ENCODE results near the gene BAAT. TPM values are rescaled to one million over a fixed set of nuclear protein-coding genes. Genes with fewer than 3 reads are reported as not detected.

Gene BAAT
- total and polyA plus RNA-seq, 2 of the 13 experiments (the other 11 are each of a cell fraction or from before 2014, with no cell fraction given) = 0.71 to 7.9 TPM

- 0 out of 2 replicates have a peak, but pooled peaks have one; percentile 24 for TF ChIP-seq SP140L (CRISPR knock-in tag; IDR thresholded peaks at IDR 0.05; ENCODE audit: borderline replicate concordance)
- 0 out of 2 replicates have a peak, but pooled peaks have one; percentile 3 for TF ChIP-seq ZNF652 (CRISPR knock-in tag; IDR thresholded peaks at IDR 0.05; ENCODE audit: borderline replicate concordance, low read depth)
- TF ChIP-seq ZFY (CRISPR knock-in tag; IDR thresholded peaks at IDR 0.05) = peak; percentile 21; the same call in 1 of the 2 replicates
- TF ChIP-seq NCOA2 (CRISPR knock-in tag; IDR thresholded peaks at IDR 0.05) = peak; percentile 76
- TF ChIP-seq, protein P1, sequence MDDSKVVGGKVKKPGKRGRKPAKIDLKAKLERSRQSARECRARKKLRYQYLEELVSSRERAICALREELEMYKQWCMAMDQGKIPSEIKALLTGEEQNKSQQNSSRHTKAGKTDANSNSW (CRISPR knock-in tag; IDR thresholded peaks at IDR 0.05; ENCODE audit: borderline replicate concordance) = no peak
- no peak for TF ChIP-seq ZBTB10 (CRISPR knock-in tag; IDR thresholded peaks at IDR 0.05; ENCODE audit: borderline replicate concordance)
- TF ChIP-seq NFIC (IDR thresholded peaks at IDR 0.05; ENCODE audit: low read length) = peak; percentile 91; the same call in 1 of the 2 replicates
- TF ChIP-seq TCF7 (IDR thresholded peaks at IDR 0.05; ENCODE audit: low read depth) = peak; percentile 85
- TF ChIP-seq KDM6A (CRISPR knock-in tag; IDR thresholded peaks at IDR 0.05; ENCODE audit: low read depth) = peak; percentile 14; the same call in 1 of the 2 replicates
- 0 out of 2 replicates have a peak, but pooled peaks have one; percentile 8 for TF ChIP-seq YEATS4 (CRISPR knock-in tag; IDR thresholded peaks at IDR 0.05; ENCODE audit: borderline replicate concordance)
- no peak for TF ChIP-seq FOXO1 (CRISPR knock-in tag; IDR thresholded peaks at IDR 0.05)
- TF ChIP-seq ATF1 (CRISPR knock-in tag; IDR thresholded peaks at IDR 0.05) = peak; percentile 10; the same call in 1 of the 2 replicates
- 0 out of 2 replicates have a peak, but pooled peaks have one; percentile 46 for TF ChIP-seq DNMT3B (CRISPR knock-in tag; conservative IDR thresholded peaks at IDR 0.05)
- TF ChIP-seq KLF9 (CRISPR knock-in tag; IDR thresholded peaks at IDR 0.05; ENCODE audit: low read depth) = 0 out of 2 replicates have a peak, but pooled peaks have one; percentile 0
- TF ChIP-seq BRCA1 (CRISPR knock-in tag; IDR thresholded peaks at IDR 0.05) = peak; percentile 54; the same call in 1 of the 2 replicates
- 0 out of 2 replicates have a peak, but pooled peaks have one; percentile 7 for TF ChIP-seq GLI4 (CRISPR knock-in tag; IDR thresholded peaks at IDR 0.05; ENCODE audit: borderline replicate concordance)
- peak; percentile 20; the same call in 1 of the 2 replicates for TF ChIP-seq ZSCAN9 (CRISPR knock-in tag; IDR thresholded peaks at IDR 0.05; ENCODE audit: borderline replicate concordance)
- TF ChIP-seq KLF12 (CRISPR knock-in tag; IDR thresholded peaks at IDR 0.05; ENCODE audit: borderline replicate concordance) = 0 out of 2 replicates have a peak, but pooled peaks have one; percentile 52
- TF ChIP-seq GRHL1 (CRISPR knock-in tag; conservative IDR thresholded peaks at IDR 0.05) = no peak
- TF ChIP-seq, protein P2, sequence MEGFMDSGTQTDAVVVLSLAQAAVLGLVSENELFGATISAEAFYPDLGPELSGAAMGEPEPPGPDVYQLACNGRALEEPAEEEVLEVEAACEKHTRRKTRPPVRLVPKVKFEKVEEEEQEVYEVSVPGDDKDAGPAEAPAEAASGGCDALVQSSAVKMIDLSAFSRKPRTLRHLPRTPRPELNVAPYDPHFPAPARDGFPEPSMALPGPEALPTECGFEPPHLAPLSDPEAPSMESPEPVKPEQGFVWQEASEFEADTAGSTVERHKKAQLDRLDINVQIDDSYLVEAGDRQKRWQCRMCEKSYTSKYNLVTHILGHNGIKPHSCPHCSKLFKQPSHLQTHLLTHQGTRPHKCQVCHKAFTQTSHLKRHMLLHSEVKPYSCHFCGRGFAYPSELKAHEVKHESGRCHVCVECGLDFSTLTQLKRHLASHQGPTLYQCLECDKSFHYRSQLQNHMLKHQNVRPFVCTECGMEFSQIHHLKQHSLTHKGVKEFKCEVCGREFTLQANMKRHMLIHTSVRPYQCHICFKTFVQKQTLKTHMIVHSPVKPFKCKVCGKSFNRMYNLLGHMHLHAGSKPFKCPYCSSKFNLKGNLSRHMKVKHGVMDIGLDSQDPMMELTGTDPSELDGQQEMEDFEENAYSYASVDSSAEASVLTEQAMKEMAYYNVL (CRISPR knock-in tag; IDR thresholded peaks at IDR 0.05; ENCODE audit: borderline replicate concordance) = peak; percentile 96; the same call in 1 of the 2 replicates
- TF ChIP-seq ZNF362 (CRISPR knock-in tag; IDR thresholded peaks at IDR 0.05; ENCODE audit: borderline replicate concordance) = peak; percentile 75; the same call in 1 of the 2 replicates
Observed at GRCh38 chr9:101315112-101315450, 69.7 kb downstream of the BAAT start (continued).

Data from HepG2 (cell line).